Esophagus muscularis mucosa (tissue), 4 donors: ENCODE data around the gene XXYLT1. TPM values are rescaled to one million over a fixed set of nuclear protein-coding genes. Genes with fewer than 3 reads are reported as not detected.

Experiments used
- DNase-seq: peaks from one replicate; pipeline ENCODE4 v3.0.0-alpha.2; 2017; ENCODE audit errors: extremely low spot score
- H3K27ac ChIP-seq, 4 donors: fragments of 200-600 bp; sonication (generic); replicated peaks in 1 of 4; 1 replicate in 3 of 4; 2 replicates in 1 of 4; pipeline ENCODE4 v1.5.1; 2016 to 2019; ENCODE audit warnings: mild to moderate bottlenecking in 1 of 4
- H3K27me3 ChIP-seq, 4 donors: fragments of 200-600 bp; sonication (generic); one replicate each; pipeline versions ENCODE4 v1.5.1 to v1.6.0; 2016 to 2019
- H3K36me3 ChIP-seq, 4 donors: fragments of 200-600 bp; sonication (generic); one replicate each; pipeline ENCODE4 v1.5.1; 2016 to 2019
- H3K4me1 ChIP-seq, 4 donors: fragments of 200-600 bp; sonication (generic); one replicate each; pipeline ENCODE4 v1.5.1; 2016 to 2019
- H3K4me3 ChIP-seq, 4 donors: fragments of 200-600 bp; sonication (generic); 1 replicate in 2 of 4; 2 replicates in 2 of 4; pipeline ENCODE4 v1.5.1; 2016 to 2019; ENCODE audit warnings: mild to moderate bottlenecking in 4 of 4, moderate library complexity in 1 of 4
- H3K9me3 ChIP-seq, 4 donors: fragments of 200-600 bp; sonication (generic); 1 replicate in 3 of 4; 2 replicates in 1 of 4; pipeline ENCODE4 v1.5.1; 2016 to 2019
- CTCF ChIP-seq, 3 experiments: fragments of 200-600 bp in 2 of 3; fragments of 450-650 bp in 1 of 3; sonication (generic) in 2 of 3; IDR thresholded peaks; one replicate each; pipeline ENCODE4 v1.5.1; 2017 to 2019; ENCODE audit warnings: antibody characterized with exemption in 3 of 3, mild to moderate bottlenecking in 2 of 3, moderate library complexity in 1 of 3
- EP300 ChIP-seq: sonication (generic); formaldehyde crosslinking; IDR thresholded peaks from one replicate; pipeline ENCODE4 v1.6.1; 2017; ENCODE audit warnings: antibody characterized with exemption
- POLR2A ChIP-seq: fragments of 450-650 bp; IDR thresholded peaks from one replicate; pipeline ENCODE4 v1.6.1; 2017; ENCODE audit warnings: antibody characterized with exemption, moderate library complexity, mild to moderate bottlenecking, low read depth
- POLR2AphosphoS5 ChIP-seq, 2 donors: sonication (generic); formaldehyde crosslinking; IDR thresholded peaks; one replicate each; pipeline ENCODE4 v1.6.1; 2017; ENCODE audit warnings: antibody characterized with exemption in 2 of 2
- WGBS: methylation state at CpG from one replicate; pipeline ENCODE4 v1.1.5; 2018; 5-methylcytosine and 5-hydroxymethylcytosine counted together
- intact Hi-C: fragments of 100-400 bp; cut with DNase I; formaldehyde crosslinking; loops from one replicate; pipeline ENCODE4 v1.15.1; 2023
- total RNA-seq, 4 donors: library from RNA; depleted of rRNA; stranded (reverse); fragments of >200 nt; gene quantifications; one replicate each; pipeline versions ENCODE4 v1.1.0 to v1.2.1, GENCODE V29; 2016

Gene XXYLT1
- total RNA-seq, 4 donors from 2014 or later = 8.8 to 18.5 (median 13.9) TPM

GRCh38 chr3:195155570-195156241 is 115.3 kb downstream of the XXYLT1 start:
- Histone ChIP-seq H3K27ac (peak overlapping the region; percentile 74 to 88 (median 81)), H3K4me3 (no peak overlapping the region), H3K4me1 (peaks cover 65 to 76% (median 72%) of the 10 kb centered on the region in 4 donors), H3K27me3 (no peaks in the 10 kb centered on the region), H3K36me3 (no peaks in the 10 kb centered on the region), H3K9me3 (no peaks in the 10 kb centered on the region)
- 67% methylated on average over 17 of the region's 17 CpGs for WGBS
- no peak for DNase-seq
- intact Hi-C loops = no loop called here
- TF ChIP-seq EP300 (no peak), POLR2A (no peak), CTCF (IDR thresholded peaks at IDR 0.05) (no peak), POLR2AphosphoS5 (IDR thresholded peaks at IDR 0.05) (no peak)

GRCh38 chr3:195154793-195155535 is 116.0 kb downstream of the XXYLT1 start:
- intact Hi-C loops = no loop called here
- Histone ChIP-seq H3K36me3 (no peaks in the 10 kb centered on the region), H3K4me3 (peak overlapping the region in 1 of 4 donors; percentile 2), H3K27ac (peak overlapping the region; percentile 74 to 88 (median 81)), H3K27me3 (no peaks in the 10 kb centered on the region), H3K4me1 (peaks cover 62 to 76% (median 72%) of the 10 kb centered on the region in 4 donors), H3K9me3 (no peaks in the 10 kb centered on the region)
- TF ChIP-seq POLR2A = no peak
- TF ChIP-seq POLR2AphosphoS5 (IDR thresholded peaks at IDR 0.05) = peak; percentile 54 to 81
- no peak for TF ChIP-seq CTCF (IDR thresholded peaks at IDR 0.05)
- no peak for TF ChIP-seq EP300
- 20% methylated on average over 16 of the region's 16 CpGs for WGBS
- peak; percentile 94 for DNase-seq

DNA sequence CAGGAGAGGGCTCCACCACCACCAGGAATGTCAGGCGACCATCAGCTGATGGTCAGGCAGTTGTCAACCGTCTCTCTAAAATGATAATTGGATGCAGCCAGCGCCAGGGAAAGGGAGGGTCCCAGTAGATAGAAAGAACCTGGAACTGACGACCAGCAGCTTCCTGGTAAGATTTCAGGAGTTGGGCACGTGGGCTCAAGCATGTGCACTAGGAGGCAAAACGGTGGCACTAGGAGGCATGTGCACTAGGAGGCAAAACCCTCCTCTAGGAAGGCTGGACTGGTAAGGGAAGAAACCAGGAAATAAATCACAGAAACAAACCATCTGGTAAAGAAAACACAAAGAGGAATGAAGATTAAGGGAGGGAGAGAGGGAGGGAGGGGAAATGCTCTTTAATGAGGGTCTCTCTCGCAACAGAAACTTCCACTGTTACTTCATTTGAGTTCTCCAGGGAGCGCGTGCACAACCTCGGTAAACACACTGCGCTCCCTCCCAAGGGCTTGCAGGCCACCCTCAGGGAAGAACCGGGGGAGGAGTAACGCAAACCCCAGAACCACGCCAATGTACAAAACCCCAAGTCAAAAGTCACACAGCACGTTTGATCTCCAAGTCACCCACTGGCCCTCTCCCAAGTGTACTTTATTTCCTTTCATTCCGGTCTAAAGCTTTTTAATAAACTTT is 116.7 kb downstream of the XXYLT1 start:
- TF ChIP-seq POLR2AphosphoS5 (IDR thresholded peaks at IDR 0.05) (no peak), POLR2A (no peak), CTCF (IDR thresholded peaks at IDR 0.05) (no peak), EP300 (no peak)
- intact Hi-C loops = no loop called here
- Histone ChIP-seq H3K4me1 (peaks cover 61 to 77% (median 72%) of the 10 kb centered on the region in 4 donors), H3K4me3 (no peak overlapping the region), H3K36me3 (no peaks in the 10 kb centered on the region), H3K27ac (peak overlapping the region; percentile 74 to 88 (median 81)), H3K9me3 (no peaks in the 10 kb centered on the region), H3K27me3 (no peaks in the 10 kb centered on the region)
- WGBS = 36% methylated on average over 16 of the region's 16 CpGs
- no peak for DNase-seq

- TF ChIP-seq EP300 (no peak), POLR2AphosphoS5 (IDR thresholded peaks at IDR 0.05) (no peak), CTCF (IDR thresholded peaks at IDR 0.05) (no peak), POLR2A (no peak)
- H3K9me3 ChIP-seq = no peaks in the 10 kb centered on the region
- intact Hi-C loops = no loop called here
- DNase-seq = no peak
- peak overlapping the region; percentile 74 to 88 (median 81) for H3K27ac ChIP-seq
- peak overlapping the region in 1 of 4 donors; percentile 2 for H3K4me3 ChIP-seq
- peaks cover 66 to 80% (median 75%) of the 10 kb centered on the region in 4 donors for H3K4me1 ChIP-seq
- no peaks in the 10 kb centered on the region for H3K36me3 ChIP-seq
- WGBS = 50% methylated on average over 7 of the region's 8 CpGs
- no peaks in the 10 kb centered on the region for H3K27me3 ChIP-seq
Observed at GRCh38 chr3:195153653-195154052, 117.3 kb downstream of the XXYLT1 start.
